Measurements from ENCODE around the gene CHAF1A.

- no peak for TF ChIP-seq POLR2AphosphoS5 (IDR thresholded peaks at IDR 0.05; ENCODE audit: borderline replicate concordance, low read depth, low read length)
- TF ChIP-seq EZH2 (IDR thresholded peaks at IDR 0.05), result no peak
Observed at GRCh38 chr19:4379383-4380253, 22.8 kb upstream of the CHAF1A start.
